Endometrial microvascular endothelial cells (primary cell): ENCODE results near the gene SMG6. TPM values are rescaled to one million over a fixed set of nuclear protein-coding genes. Genes with fewer than 3 reads are reported as not detected.

Source experiments
- in situ Hi-C: cut with HindIII; loops from 2 replicates; pipeline ENCODE4 v1.10.0; 2017; ENCODE audit warnings: low sequenced_read_pairs, low pct_unique_long_range_greater_than_20kb; ENCODE audit errors: inconsistent ontology term
- total RNA-seq: library from RNA; depleted of rRNA; stranded (reverse); fragments of >200 nt; gene quantifications from one replicate; pipeline ENCODE4 v1.2.3, GENCODE V29; 2015; ENCODE audit errors: inconsistent ontology term

The SMG6 gene
- total RNA-seq, 1 donor from 2014 or later: 67.2 TPM

- in situ Hi-C loops: loop anchor here (25.0 kb wide), 1 partner anchor 124 kb away; no protein-coding TSS in a partner anchor
Measured at GRCh38 chr17:2035541-2036488, 267.8 kb downstream of the SMG6 start.

DNA sequence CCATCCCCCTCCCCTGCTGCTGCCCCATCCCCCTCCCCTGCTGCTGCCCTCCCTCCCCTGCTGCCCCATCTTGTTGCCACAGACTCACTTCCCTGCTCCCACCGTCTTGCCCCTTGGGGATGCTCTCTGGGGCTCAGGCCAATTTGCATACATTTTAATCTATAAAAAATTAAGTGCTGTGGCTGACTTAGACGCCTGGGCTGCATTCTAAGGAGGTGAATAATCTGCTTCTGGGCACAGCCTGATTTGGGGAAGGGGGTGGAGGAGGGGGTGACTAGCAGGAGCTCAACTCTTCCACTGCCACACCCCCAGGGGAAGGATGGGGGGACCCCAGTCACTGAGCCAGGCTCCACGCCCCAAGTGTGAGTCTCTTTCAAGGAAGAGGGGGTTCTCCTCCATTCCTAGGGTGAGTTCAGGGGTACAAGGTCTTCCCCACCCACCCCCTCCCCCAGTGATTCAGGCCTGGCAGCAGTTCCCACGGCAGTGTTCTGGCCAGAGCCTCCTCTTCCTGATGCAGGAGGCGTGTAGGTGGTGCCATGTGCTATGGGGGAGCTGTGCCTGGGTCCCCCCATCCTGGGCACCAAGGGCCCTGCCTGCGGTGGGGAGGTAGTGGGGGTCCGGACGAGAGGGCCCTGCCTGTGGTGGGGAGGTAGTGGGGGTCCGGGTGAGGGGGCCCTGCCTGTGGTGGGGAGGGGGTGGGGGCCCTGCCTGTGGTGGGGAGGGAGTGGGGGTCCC lies 268.6 kb downstream of the SMG6 start:
- in situ Hi-C loops: loop anchor here (25.0 kb wide), 1 partner anchor 123 kb away; no protein-coding TSS in a partner anchor

- in situ Hi-C loops: loop anchor here (25.0 kb wide), 1 partner anchor 122 kb away; no protein-coding TSS in a partner anchor
Measured at GRCh38 chr17:2034157-2034556, 269.4 kb downstream of the SMG6 start.

DNA sequence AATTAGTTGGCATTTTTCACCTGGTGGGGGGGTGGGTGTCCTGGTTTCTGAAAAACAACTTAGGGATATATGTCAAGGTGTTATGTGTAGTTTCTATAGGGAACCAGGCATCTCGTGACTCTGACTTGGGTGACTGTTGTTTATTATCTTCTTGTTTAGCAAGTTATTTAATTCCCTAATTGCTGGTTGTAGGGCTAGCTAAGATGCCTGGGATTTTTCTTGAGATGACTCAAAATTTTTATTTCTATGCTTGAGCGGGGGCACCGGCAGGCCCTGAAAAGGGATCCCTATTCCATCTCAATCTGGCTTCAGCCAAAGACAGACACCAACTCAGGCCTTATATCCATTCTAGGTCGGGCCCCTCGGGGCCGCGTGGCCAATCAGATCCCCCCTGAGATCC lies 270.4 kb downstream of the SMG6 start:
- in situ Hi-C loops: loop anchor here (25.0 kb wide), 1 partner anchor 121 kb away; no protein-coding TSS in a partner anchor

GRCh38 chr17:2030779-2031163 lies 272.8 kb downstream of the SMG6 start:
- in situ Hi-C loops: loop anchor here (25.0 kb wide), 1 partner anchor 118 kb away; no protein-coding TSS in a partner anchor

GRCh38 chr17:2029911-2030778 lies 273.4 kb downstream of the SMG6 start, which contains the start of gene DPH1:
Gene DPH1 (plus strand): TSS chr17:2030153. CDS start chr17:2030170, 17 bp downstream.
- in situ Hi-C loops: loop anchor here (25.0 kb wide), 1 partner anchor 118 kb away; no protein-coding TSS in a partner anchor

- in situ Hi-C loops: loop anchor here (25.0 kb wide), 1 partner anchor 116 kb away; no protein-coding TSS in a partner anchor
Measured at GRCh38 chr17:2028737-2029136, 274.8 kb downstream of the SMG6 start.

GRCh38 chr17:2028234-2028614 lies 275.4 kb downstream of the SMG6 start:
- in situ Hi-C loops: loop anchor here (25.0 kb wide), 1 partner anchor 116 kb away; no protein-coding TSS in a partner anchor

GRCh38 chr17:2027528-2028233 lies 275.9 kb downstream of the SMG6 start:
- in situ Hi-C loops: loop anchor here (25.0 kb wide), 1 partner anchor 115 kb away; no protein-coding TSS in a partner anchor

- in situ Hi-C loops: loop anchor here (25.0 kb wide), 1 partner anchor 113 kb away; no protein-coding TSS in a partner anchor
Measured at GRCh38 chr17:2025622-2026309, 277.8 kb downstream of the SMG6 start.

- in situ Hi-C loops: loop anchor here (25.0 kb wide), 1 partner anchor 113 kb away; no protein-coding TSS in a partner anchor
Measured at GRCh38 chr17:2025220-2025621, 278.4 kb downstream of the SMG6 start, which contains the start of gene RTN4RL1. Gene RTN4RL1 (minus strand): TSS chr17:2025334. CDS start chr17:2024865, 469 bp downstream.

- in situ Hi-C loops: loop anchor here (25.0 kb wide), 1 partner anchor 112 kb away; no protein-coding TSS in a partner anchor
Measured at GRCh38 chr17:2024572-2025219, 278.9 kb downstream of the SMG6 start.

- in situ Hi-C loops: no loop called here
Measured at GRCh38 chr17:2023692-2024571, 279.7 kb downstream of the SMG6 start.

DNA sequence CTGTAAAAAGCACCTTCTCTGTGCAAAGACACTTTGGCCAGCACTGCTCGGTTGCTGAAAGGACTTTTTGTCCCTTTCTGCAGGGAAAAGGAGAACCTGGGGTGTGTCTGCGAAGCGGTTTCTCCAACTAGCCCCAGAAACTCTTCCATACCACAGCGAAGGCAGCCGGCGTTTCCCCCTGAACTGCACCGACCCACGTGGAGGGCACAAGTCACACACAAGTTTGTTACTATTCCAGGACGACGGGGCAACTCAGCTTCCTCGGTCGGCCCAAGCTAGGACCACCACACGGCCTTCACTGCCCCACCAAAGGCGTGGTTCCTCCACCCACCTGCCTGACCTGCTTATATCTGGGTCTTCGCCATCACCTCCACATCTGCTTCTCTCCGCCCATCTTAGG lies 280.3 kb downstream of the SMG6 start:
- in situ Hi-C loops: no loop called here

GRCh38 chr17:2022647-2023240 lies 280.8 kb downstream of the SMG6 start:
- in situ Hi-C loops: no loop called here
